HG03575 (cell line): ENCODE data around the gene STN1.
"Not testable (repeated sequence)": the region's sequence is repeated elsewhere in the genome, so short reads cannot be mapped to it uniquely, and the experiment has no call there.

ENCODE experiments used
- ATAC-seq: cut with Tn5 transposase; IDR thresholded peaks from one replicate; pipeline ENCODE4 v1.9.1; 2021; ENCODE audit not compliant: unreplicated experiment, insufficient number of reproducible peaks, low FRiP score; ENCODE audit errors: extremely low read depth

Gene STN1

DNA sequence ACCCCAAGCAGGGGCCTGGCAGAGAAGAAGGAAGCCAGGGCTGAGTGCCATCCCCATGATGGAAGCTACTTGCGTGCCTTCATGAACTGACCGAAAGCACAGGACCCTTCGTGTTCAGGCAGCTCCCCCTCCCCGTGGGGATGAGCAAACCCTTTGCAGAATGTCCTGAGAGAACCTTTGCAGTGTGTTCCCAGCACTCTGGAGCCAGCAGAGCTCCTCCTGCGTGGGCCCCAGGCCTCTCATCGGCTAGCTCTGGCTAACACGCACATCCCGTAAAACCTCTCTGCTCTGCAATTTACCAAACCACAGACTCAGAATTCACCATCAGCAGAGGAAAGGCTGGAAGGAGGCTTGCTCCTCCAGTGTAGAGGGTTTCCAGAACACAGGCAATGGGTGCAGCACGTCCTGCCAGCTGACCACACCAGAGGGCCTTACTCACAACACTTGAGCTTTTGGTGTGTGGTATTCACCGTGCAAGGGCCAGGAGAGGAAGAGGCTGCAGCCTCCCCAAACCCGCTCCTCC, 65.7 kb downstream of the STN1 start:
- no peak for ATAC-seq

DNA sequence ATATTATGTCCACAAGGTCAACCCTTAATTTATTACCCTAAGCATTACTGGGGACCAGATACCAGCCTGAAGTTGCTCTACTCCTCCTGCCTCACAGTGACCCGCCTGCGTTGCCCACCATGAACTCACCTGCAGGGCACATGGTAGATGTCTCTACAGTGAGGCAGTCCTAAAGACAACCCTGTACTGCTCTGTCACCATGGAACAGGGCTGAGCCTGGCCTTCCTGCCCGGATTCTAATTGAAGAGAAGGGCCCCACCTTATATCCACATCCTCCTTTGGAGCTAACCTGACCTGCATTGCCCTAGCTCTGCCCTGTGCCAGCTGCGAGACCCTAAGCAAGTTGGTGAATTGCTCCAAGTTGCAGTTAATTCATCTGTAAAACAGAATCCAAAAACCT, 66.7 kb downstream of the STN1 start:
- no peak for ATAC-seq

DNA sequence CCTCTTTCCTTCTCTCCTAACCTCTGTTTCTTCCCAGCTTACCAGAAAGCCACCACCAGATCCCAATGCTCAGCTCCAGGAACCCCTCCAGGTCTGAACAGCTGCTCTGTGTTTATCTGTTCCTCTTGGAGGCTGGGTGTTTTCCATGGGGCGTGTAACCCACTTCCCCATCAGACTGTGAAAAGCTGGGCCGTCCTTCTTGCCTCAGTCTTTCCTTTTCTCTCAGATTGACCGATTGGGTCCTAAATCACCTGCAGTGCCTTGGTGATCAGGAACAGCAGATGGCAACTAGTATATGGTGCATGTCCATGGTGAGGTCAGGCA, 67.5 kb downstream of the STN1 start:
- no peak for ATAC-seq

DNA sequence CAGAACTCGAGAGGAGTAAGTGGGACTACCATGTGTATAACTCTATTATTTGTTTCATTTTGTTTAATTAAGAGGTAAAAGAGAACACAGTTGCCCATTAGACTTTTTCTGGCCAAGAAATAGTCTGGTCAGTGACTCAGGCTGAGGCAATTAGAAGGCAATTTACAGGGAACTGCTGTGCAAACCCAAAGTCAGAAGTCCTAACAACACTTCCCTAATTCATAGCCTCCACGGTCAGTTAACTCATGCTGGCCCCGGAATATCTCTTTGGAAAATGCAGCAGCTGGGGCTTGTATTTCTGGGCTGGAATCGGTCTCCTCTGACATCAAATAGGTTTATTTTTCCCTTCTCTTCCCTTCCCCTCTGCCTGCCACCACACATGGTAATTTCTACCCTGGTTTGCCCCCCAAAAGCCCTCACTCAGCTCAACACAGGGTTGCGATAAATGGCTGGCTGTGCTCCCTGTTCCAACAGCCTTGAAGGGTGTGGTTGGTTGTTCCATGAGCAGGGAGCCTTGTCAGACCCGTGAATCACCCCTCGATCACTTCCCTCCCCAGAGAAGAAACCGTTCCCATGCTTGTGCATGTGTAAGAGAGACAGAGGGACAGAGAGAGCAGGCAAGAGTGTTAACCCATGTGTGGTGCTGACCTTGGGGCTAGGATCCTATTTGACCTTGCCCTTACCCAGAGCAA, 68.0 kb downstream of the STN1 start:
- no peak for ATAC-seq

DNA sequence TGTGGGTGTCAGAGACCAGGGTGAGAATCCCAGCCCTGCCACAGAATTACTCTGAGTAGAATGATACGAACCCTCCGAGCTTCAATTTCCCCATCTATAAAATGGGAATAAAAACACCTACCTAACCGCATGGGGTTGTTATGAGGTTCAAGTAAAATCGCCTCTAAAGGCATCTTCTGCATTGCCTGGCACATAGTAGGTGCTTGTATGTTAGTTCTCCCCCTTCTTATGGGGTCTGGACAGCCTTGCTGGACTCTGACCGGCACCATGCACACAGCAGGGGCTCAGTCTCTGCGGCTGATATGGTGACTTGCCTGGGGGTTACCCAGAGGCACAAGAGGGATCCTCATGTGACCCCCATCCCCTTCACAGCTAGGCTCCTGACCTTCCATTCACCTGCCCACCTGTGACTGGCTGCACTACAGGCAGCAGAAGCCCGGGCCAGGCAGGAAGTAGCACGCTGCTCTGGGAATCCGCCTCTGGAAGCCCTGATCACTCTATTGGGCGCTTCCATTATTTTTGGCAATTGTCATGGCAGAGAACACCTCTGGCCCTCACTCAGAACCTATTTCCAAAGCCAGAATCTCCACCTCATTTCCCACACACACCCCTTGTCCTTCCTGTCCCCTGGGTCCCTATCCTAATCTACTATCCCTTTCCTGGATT, 68.6 kb downstream of the STN1 start:
- ATAC-seq = no peak

DNA sequence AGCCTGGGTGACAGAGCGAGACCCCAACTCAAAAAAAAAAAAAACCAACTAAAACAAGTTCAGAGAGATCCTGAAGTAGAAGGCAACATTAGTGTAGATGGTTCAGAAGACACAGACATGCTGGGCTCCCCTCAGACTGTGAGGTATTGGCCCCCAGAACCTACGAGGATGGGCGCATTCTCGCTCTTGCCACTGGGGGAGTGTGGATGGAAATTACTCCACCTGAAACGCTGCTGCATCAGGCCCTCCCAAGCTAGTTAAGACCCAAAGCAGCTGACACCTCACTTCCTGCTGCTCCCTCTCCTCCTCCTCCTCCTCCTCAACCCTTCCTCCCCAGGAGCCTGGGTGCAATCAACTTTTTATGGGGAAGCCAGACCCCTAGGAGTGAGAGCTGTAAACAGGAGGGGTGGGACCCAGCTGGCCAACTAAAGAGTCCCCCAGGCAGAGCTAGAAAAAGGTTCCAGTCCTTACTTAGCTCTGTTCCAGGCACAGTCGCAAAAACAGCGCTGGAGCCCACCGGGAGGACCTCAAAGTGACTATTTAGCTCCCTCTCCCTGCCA, 70.0 kb downstream of the STN1 start:
- ATAC-seq = no peak

DNA sequence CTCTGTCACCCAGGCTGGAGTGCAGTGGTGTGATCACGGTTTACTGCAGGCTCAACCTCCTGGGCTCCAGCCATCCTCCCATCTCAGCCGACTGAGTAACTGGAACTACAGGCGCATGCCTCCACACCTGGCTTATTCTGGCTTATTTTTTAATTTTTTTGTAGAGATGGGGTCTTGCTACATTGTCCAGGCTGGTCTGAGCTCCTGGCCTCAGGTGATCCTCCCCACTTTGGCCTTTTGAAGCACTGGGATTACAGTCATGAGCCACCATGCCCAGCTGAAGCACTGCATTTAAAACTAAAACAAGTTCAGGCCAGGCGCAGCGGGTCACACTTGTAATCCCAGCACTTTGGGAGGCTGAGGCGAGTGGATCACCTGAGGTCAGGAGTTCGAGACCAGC, 70.6 kb downstream of the STN1 start:
- ATAC-seq = no peak

DNA sequence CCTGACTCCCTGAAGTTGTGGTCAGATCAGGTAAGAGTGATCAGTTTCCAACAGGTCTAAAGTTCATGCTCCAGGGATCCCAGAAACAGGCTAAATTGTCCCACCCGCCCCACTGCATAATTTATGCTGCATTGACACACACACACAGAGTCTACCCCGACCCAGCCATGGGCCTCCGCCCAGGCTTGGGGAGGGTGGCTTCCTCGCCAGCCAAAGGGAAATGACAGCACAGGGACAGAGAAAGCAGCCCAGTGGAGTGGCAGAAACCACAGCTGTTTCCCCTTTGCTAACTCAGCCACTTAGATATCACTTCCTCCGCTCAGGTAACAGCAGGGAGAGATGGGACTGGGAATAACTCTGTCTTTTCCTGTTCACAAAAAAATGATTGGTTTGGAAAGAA, 72.0 kb downstream of the STN1 start:
- no peak for ATAC-seq

DNA sequence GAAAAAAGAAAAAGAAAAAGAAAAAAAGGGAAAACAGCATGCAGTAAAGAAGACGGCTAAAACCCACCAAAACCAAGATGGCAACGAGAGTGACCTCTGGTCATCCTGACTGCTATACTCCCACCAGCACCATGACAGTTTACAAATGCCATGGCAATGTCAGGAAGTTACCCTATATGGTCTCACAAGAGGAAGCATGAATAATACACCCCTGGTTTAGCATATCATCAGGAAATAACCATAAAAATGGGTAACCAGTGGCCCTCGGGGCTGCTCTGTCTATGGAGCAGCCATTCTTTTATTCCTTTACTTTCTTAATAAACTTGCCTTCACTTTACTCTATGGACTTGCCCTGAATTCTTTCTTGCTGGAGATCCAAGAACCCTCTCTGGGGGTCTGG, 72.6 kb downstream of the STN1 start:
- not testable (repeated sequence) for ATAC-seq

DNA sequence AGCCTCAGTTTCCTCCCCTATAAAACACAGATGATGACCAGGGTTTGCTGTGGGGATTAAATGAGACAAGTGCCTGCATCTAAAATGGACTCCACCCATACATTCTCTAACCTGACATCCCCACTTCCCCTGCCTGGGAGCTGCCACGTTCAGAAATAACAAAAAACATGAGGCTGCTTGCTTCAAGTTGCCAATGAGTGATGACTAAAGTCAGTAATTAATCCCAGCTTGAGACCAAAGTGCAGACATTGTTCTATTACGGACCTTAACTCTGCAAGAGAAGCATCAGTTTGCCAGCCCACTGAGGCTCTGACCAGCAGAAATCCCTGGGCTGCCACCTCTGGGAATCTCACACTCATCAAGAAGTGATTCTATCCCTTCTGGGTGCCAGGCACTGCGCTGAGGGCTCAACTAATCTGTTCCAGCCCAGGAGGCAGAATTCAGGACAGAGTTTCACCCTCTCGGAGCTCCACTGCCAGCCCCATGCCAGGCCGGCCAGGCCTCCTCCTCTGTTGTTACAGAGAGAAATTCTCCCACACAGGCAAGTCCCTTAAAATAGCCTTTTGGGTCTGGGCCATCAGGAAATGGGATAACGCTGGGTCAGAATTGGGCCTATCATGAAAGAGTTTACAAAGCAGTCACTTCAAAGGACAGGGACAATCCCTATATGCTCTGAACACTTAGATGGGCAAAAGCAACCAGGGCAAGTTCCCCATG, 74.0 kb downstream of the STN1 start:
- ATAC-seq = no peak

DNA sequence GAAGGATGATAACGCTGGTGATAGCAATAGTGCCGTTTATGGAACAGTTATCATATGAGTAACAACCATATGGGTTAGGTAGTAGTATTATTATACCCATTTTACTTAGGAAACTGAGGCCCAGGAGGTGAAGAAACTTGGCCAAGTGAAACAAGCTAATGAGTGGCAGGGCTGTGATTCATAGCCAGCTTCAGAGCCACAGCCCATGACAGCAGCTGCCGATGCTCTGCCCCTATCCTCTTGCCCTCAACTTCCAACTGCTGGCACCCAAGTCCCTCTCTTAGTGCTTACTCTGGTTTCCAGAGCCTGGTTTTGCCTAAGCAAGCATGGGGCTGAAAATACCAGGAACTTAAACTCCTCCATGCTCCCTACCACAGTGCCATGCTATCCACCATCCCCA, 74.9 kb downstream of the STN1 start:
- no peak for ATAC-seq

DNA sequence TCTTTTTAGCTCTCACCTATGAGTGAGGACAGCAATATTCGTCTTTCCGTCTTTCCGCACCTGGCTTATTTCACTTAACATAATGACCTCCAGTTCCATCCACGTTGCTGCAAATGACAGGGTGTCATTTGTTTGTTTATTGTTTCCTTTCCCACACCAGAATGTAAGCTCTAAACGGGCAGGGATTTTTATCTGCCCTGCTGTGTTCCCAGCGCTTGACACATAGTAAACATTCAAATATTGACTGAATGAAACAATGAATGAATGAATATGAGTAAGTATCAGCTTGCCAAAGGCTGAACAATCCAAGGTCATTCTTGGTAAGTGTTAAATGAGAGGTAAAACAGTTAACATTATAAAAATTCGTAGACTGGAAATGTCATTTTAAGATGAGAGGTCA, 75.4 kb downstream of the STN1 start:
- no peak for ATAC-seq

DNA sequence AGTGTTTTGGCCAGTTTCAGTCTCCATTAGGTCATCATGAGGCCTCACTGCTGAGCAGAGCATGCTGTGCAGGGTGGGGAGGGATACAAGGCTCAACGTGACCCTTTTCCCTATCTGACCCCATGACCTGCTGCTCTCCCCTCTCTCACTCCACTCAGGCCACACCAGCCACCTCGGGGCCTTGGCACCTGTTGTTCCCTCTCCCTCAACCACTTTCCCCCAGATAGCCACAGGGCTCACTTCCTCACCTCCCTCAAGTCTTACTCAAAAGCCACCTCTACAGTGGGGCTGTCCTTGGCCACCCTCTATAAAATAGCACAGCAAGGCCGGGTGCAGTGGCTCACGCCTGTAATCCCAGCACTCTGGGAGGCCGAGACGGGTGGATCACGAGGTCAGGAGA, 76.5 kb downstream of the STN1 start:
- ATAC-seq = no peak

DNA sequence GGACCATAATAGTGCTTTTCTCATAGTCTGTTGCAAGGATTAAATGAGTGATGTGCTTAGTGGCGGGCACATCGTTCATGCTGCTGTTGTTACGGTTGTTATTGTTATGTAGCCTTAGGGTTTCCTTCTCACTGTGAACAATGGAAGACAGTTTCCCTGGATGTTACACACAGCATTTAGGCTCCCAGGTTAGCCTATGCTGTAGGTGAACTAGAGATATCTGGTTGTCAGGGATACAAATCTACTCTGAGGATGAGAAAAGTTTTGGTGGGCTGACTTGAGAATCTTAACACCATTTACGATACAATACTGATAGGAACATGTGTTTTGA, 77.3 kb downstream of the STN1 start:
- no peak for ATAC-seq

DNA sequence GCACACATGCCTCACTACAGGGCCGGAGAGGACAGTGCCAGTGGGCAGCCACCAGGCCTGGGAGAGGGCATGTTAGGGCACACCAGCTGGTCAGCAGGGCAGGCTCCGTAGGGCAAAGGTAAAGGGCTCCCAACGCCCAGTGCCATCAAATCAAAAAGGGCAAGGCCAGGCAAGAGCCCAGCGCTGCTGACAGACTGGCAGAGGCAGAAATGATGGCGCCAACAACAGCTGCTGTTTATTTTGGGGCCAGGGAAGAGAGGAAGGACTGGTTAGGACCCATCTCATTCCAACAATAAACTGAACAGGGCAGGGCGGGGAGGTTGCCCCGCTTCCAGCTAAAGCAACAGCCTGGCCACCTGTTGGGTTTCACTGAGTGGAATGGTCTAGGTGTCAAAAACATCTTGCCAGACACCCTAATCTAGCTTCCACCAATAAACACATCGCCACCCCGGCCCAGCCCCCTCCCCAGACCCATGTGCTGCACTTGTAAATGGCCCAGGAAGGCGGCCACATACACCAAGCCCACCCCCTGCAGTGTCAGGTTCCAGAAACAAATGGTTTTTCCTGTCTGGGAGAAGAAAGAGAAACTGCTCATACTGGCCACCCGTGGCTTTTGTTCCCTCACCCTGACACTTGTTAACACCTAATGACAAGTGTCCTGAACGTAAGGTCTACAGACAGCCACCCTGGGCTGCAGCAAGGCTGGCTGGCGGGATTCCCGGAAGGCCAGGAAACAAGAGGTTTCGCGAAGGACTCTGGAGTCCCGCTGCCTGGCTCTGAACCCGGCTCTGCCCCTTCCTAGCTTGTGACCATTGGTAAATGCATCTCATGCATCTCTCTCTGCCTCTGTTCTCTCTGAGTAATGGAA, 77.9 kb downstream of the STN1 start:
- no peak for ATAC-seq

DNA sequence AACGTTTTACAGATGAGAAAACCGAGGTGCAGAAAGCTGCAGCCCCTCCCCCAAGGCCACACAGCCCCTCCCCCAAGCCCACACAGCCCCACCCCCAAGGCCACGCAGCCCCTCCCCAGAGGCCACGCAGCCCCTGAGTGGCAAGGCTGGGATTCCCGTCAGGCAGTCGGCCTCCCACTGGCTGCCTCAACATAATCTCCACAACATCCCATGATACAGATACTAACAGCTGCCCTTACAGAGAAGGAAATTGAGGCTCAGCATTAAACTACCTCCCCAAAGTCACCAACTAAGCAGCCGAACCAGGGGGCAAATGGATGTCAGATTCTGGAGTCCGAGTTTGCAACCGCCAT, 78.5 kb downstream of the STN1 start:
- no peak for ATAC-seq

DNA sequence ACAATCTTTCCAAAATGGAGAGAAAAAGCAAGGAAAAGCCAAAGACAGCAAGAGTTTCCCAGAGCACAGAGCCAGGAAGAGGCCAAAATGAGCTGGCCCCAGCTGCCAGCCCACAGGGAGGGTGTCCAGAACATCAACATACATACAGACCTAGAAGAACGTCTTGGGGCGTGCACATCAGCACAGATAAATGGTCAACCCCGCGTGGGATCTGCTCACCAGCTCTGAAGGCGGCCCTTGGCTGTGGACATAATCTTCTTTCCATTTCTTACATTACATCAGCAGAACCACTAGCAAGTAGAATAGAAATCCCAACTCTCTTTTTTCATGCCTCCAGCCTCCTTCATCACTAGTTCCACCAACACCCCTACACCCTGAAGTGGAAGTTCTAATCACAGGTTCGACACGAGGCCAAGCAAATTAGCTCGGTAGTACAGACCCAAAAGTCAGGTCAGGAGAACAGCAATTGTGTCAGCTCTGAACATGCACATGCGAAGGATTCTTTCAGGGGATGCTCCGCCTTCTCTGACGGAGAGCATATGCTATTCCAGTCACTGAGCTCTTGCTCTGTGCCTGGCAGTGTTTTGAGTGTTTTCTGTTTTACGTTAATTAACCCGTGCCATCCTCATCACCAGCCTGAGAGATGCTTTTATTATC, 79.0 kb downstream of the STN1 start:
- no peak for ATAC-seq

DNA sequence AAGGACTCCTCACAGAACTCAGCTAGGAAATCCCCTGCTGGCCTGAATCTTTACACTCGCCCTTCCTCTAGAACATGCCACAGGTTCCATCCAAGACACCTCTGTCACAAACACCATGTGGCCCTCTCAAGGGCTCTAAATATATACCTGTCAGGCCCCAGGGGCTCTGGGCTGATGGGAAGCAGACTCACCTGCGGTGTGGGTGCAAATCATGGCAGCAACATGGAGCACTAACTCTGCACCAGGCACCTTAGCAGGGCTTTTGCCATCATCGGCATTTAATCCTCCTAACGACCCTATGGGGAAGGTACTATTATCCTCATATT, 80.0 kb downstream of the STN1 start:
- ATAC-seq = no peak
